Measurements from ENCODE around the gene ZFAND2B. TPM values are rescaled to one million over a fixed set of nuclear protein-coding genes. Genes with fewer than 3 reads are reported as not detected.

ZFAND2B gene
- total and polyA plus RNA-seq, 2 donors from 2014 or later = 44.8 to 72.6 TPM

GRCh38 chr2:219158586-219158985 lies 48.0 kb upstream of the ZFAND2B start:
- TF ChIP-seq CTCF (IDR thresholded peaks at IDR 0.05; ENCODE audit: borderline replicate concordance, extremely low read depth, insufficient read depth) = no peak
- FAIRE-seq (no peak), DNase-seq (no peak)
- H3K36me3 ChIP-seq (ENCODE audit: control insufficient read depth in 2 of 3, insufficient read depth in 3 of 3, low read length in 3 of 3) = peaks cover 0 to 3% (median 0%) of the 10 kb centered on the region in 3 donors
- intact Hi-C loops (cut with DNase I) = loop anchor here (10.0 kb wide), 1 partner anchor 104 kb away; no protein-coding TSS in a partner anchor
- H3K27me3 ChIP-seq (ENCODE audit: control insufficient read depth, insufficient read depth, low read length) = no peaks in the 10 kb centered on the region
- no peak overlapping the region for H3K4me3 ChIP-seq (ENCODE audit: low read length in 3 of 3)
- peaks cover 0 to 3% (median 0%) of the 10 kb centered on the region in 3 donors for H3K4me1 ChIP-seq (ENCODE audit: control insufficient read depth in 2 of 3, insufficient read depth in 2 of 3, low read depth in 1 of 3, low read length in 3 of 3)
- H3K9ac ChIP-seq (ENCODE audit: low read length in 3 of 3) = no peak overlapping the region
- no peaks in the 10 kb centered on the region for H3K9me3 ChIP-seq (ENCODE audit: control insufficient read depth in 2 of 3, insufficient read depth in 1 of 3, low read length in 3 of 3)
- H3K27ac ChIP-seq (ENCODE audit: low read depth in 2 of 2, low read length in 2 of 2) = no peak overlapping the region

- Histone ChIP-seq H3K4me1 (ENCODE audit: control insufficient read depth in 2 of 3, insufficient read depth in 2 of 3, low read depth in 1 of 3, low read length in 3 of 3) (peaks cover 0 to 3% (median 0%) of the 10 kb centered on the region in 3 donors), H3K9ac (ENCODE audit: low read length in 3 of 3) (peak overlapping the region; percentile 11 to 44 (median 41)), H3K27me3 (ENCODE audit: control insufficient read depth, insufficient read depth, low read length) (no peaks in the 10 kb centered on the region), H3K27ac (ENCODE audit: low read depth in 2 of 2, low read length in 2 of 2) (peak overlapping the region in 1 of 2 donors; percentile 95), H3K4me3 (ENCODE audit: low read length in 3 of 3) (peak overlapping the region; percentile 25 to 68 (median 50)), H3K9me3 (ENCODE audit: control insufficient read depth in 2 of 3, insufficient read depth in 1 of 3, low read length in 3 of 3) (no peaks in the 10 kb centered on the region), H3K36me3 (ENCODE audit: control insufficient read depth in 2 of 3, insufficient read depth in 3 of 3, low read length in 3 of 3) (peaks cover 0 to 3% (median 0%) of the 10 kb centered on the region in 3 donors)
- no peak for TF ChIP-seq CTCF (IDR thresholded peaks at IDR 0.05; ENCODE audit: borderline replicate concordance, extremely low read depth, insufficient read depth)
- FAIRE-seq (no peak), DNase-seq (no peak)
- intact Hi-C loops (cut with DNase I) = loop anchor here (10.0 kb wide), 2 partner anchors 105 to 125 kb away; no protein-coding TSS in a partner anchor
Observed at GRCh38 chr2:219159771-219160185, 46.8 kb upstream of the ZFAND2B start.

DNA sequence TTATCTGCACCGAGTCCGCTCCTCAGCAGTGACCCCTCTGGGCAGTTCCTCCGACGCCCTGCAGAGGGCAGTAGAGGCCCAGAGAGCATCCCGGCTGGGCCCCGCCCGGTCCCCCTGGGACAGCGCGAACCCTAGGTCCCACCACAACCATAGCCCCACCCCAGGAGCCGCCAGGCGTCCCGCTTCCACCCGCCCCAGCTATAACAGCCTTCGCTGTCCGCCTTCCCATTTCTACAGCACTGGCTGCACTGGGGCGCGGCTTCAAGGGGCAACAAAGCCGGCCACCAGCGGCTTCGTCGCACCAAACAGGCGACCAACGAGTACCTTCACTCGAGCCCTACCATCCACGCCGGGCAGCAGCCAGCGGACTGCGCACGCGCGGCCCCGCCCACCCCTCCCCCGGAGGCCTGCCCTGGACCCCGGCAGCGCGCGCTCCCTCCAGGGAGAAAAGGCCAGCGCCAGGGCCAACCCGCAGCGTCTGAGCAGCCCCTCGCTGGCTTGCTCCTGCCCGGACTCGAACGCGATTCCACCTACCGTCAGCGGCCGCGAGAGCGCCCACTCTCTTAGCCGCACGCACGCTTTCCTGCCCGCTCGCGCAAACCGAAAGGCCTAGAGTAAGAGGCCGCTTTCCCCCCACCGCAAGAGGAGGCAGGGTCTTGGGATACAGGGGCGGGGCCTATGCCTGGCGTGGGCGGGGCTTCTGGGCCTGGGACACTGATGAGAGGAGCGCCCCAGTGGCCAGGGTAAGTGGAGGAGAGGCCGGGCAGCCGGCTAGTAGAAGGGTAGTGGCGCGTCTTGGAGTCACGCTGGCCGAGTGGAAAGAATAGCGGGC lies 46.2 kb upstream of the ZFAND2B start, which contains the start of gene NHEJ1:
Gene NHEJ1 (minus strand): TSS at position 630 of the 832 bp plus-strand sequence. CDS start 2,453 bp downstream, outside the sequence.
- intact Hi-C loops (cut with DNase I) = loop anchor here (10.0 kb wide), 1 partner anchor 124 kb away; no protein-coding TSS in a partner anchor
- H3K27me3 ChIP-seq (ENCODE audit: control insufficient read depth, insufficient read depth, low read length) = no peaks in the 10 kb centered on the region
- peak; percentile 95 for TF ChIP-seq CTCF (IDR thresholded peaks at IDR 0.05; ENCODE audit: borderline replicate concordance, extremely low read depth, insufficient read depth)
- H3K9ac ChIP-seq (ENCODE audit: low read length in 3 of 3) = peak within 1 kb of the TSS; percentile 41 to 53 (median 44)
- peak within 1 kb of the TSS; percentile 92 to 95 for H3K27ac ChIP-seq (ENCODE audit: low read depth in 2 of 2, low read length in 2 of 2)
- peaks cover 0 to 3% (median 0%) of the 10 kb centered on the region in 3 donors for H3K36me3 ChIP-seq (ENCODE audit: control insufficient read depth in 2 of 3, insufficient read depth in 3 of 3, low read length in 3 of 3)
- H3K4me1 ChIP-seq (ENCODE audit: control insufficient read depth in 2 of 3, insufficient read depth in 2 of 3, low read depth in 1 of 3, low read length in 3 of 3) = peaks cover 0 to 3% (median 0%) of the 10 kb centered on the region in 3 donors
- DNase-seq = peak; percentile 96 to 98 (median 97)
- no peak for FAIRE-seq
- peak within 1 kb of the TSS; percentile 68 to 69 (median 69) for H3K4me3 ChIP-seq (ENCODE audit: low read length in 3 of 3)
- no peaks in the 10 kb centered on the region for H3K9me3 ChIP-seq (ENCODE audit: control insufficient read depth in 2 of 3, insufficient read depth in 1 of 3, low read length in 3 of 3)
